OCI-LY7 (cell line): ENCODE data around the gene ODAPH.

Source experiments
- CTCF ChIP-seq: fragments of 200-600 bp; sonication (generic); conservative IDR thresholded peaks from 2 replicates; pipeline ENCODE4 v1.5.1; 2014; ENCODE audit warnings: mild to moderate bottlenecking, antibody characterized with exemption, low read length, moderate library complexity, mixed read lengths
- EZH2phosphoT487 ChIP-seq: fragments of 200-600 bp; sonication (generic); IDR thresholded peaks from 2 replicates; pipeline ENCODE4 v1.6.1; 2018; ENCODE audit warnings: low read depth, borderline replicate concordance, mild to moderate bottlenecking, mixed run types, antibody characterized with exemption, low read length, moderate library complexity, mixed read lengths

- TF ChIP-seq CTCF, result no peak
- TF ChIP-seq EZH2phosphoT487, result no peak
Observed at GRCh38 chr4:75544870-75545269, 11.0 kb upstream of the ODAPH start.
